ENCODE results near the gene TMEM201. TPM values are rescaled to one million over a fixed set of nuclear protein-coding genes. Genes with fewer than 3 reads are reported as not detected.
"Not testable (repeated sequence)": the region's sequence is repeated elsewhere in the genome, so short reads cannot be mapped to it uniquely, and the experiment has no call there.

The TMEM201 gene
- total RNA-seq, 1 donor from 2014 or later: 21.0 TPM

DNA sequence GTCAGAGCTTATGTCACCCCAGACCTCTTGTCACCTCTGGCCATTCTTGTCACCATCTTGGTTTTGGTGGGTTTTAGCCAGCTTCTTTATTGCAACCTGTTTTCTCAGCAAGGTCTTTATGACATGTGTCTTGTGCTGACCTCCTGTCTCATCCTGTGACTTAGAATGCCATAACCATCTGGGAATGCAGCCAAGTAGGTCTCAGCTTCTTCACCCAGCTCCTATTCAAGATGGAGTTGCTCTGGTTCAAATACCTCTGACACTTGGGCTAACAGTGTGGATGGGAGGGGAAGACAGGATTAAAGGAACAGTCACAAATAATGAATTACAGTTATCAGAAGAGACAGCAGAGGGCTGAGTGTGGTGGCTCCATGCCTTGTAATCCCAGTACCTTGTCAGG, 32.3 kb downstream of the TMEM201 start:
- no peak for DNase-seq (ENCODE audit: low spot score)

DNA sequence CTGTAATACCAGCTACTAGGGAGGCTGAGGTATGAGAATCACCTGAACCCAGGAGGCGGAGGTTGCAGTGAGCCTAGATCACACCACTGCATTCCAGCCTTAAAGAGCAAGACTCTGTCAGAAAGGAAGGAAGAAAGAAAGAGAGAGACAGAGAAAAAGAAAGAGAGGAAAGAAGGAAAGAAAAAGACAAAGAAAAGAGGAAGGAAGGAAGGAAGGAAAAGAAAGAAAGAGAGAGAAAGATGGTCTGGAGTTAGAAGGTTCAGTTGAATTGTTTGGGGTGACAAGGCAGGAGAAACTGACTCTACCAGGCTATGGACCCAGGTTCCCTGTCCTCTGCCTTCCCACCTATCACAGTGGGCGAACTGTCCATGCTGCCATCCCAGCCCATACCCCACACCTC, 35.4 kb downstream of the TMEM201 start:
- no peak for DNase-seq (ENCODE audit: low spot score)

DNA sequence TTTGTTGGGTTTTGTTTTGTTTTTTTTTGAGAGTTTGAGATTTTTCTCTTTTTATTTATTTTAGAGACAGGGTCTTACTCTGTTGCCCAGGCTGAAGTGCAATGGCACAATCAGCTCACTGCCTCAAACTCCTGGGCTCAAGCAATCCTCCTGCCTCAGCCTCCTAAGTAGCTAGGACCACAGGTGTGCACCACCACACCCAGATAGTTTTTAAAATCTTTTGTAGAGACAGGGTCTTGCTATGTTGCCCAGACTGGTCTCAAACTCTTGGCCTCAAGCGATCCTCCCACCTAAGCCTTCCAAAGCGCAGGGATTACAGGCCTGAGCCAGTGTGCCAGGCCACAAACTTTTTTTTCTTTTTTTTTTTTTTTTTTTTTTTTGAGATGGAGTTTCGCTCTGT, 36.3 kb downstream of the TMEM201 start:
- not testable (repeated sequence) for DNase-seq (ENCODE audit: low spot score)

DNA sequence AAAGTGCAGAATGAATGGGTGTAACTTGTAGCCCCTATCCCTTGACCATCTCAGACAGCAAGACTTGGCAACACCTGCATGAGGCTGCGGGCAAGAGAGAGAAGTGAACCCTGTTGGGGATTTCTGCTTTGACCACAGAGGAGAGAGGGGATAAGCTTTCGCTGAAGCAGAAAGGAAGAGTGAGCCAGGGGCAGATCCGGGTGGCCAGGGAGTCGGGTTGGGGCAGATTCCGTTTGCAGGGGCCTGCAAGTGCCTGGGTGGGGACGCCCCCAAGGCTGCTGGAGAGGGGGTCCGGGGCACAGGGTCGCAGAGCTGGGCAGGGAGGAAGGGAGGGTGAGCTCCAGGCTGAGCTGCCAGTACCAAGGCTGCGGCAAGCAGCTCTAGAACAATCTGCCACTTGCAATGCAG, 37.5 kb downstream of the TMEM201 start:
- no peak for DNase-seq (ENCODE audit: low spot score)

- no peak for DNase-seq (ENCODE audit: low spot score)
These were observed 40.1 kb downstream of the TMEM201 start for GRCh38 chr1:9628541-9629444.

- DNase-seq (ENCODE audit: low spot score): peak; percentile 69
These were observed 40.9 kb downstream of the TMEM201 start for GRCh38 chr1:9629445-9630201.

GRCh38 chr1:9630331-9631111, 41.8 kb downstream of the TMEM201 start:
- no peak for DNase-seq (ENCODE audit: low spot score)

- DNase-seq (ENCODE audit: low spot score): no peak
These were observed 42.9 kb downstream of the TMEM201 start for GRCh38 chr1:9631613-9632012.

DNA sequence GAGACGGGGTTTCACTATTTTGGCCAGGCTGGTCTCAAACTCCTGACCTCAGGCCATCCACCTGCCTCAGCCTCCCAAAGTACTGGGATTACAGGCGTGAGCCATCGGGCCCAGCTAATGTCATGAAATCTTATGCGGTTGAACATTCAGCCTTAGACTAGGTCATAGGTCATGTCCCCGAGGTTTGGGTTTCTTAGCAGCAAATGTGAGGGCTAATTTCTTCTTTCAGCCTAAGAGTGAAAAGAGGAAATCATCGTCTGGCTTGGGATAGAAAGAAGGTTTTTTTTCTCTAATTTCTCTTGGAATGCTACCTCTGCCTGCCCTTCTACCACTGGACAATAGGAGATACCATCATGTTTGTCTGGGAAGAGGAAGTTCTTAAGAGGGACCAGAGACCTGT, 44.8 kb downstream of the TMEM201 start:
- DNase-seq (ENCODE audit: low spot score): no peak

DNA sequence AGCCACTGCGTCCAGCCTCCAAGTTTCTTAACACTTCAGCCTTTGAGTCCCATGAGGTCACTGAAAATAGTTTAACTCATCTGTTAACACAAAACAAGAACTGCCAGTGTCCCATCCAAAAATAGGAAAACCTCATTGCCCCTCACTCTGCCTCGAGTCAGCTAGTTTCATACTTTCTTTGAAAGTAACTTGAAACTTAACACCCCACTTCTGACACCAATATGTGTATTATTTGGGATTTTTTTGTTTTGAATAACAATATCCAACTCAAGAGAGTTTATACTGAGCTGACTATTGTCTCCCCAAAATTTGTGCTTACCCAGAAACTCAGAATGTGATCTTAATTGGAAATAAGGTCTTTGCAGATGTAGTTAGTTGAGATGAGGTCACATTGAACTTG, 45.9 kb downstream of the TMEM201 start:
- DNase-seq (ENCODE audit: low spot score): no peak

DNA sequence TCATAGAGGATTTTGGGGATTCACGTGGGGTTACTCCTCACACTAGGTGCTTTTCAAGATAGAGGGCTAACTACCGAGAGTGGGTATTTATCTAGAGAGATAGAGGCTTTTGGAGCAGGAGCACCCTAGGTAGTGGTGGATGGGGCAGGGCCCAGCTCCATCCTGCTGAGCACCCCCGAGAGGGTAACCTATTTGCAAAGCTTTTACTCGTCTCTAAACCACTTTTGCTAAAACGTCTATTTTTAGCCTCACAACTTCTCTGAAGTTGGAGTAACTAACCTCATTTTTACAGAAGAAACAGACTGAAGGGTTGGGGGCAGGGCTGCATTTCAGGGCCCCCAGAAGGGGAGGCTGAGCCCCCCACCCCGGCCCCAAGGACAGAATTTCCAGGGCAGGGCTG, 50.5 kb downstream of the TMEM201 start:
- DNase-seq (ENCODE audit: low spot score): no peak

- no peak for DNase-seq (ENCODE audit: low spot score)
These were observed 54.9 kb downstream of the TMEM201 start for GRCh38 chr1:9643351-9644256.

DNA sequence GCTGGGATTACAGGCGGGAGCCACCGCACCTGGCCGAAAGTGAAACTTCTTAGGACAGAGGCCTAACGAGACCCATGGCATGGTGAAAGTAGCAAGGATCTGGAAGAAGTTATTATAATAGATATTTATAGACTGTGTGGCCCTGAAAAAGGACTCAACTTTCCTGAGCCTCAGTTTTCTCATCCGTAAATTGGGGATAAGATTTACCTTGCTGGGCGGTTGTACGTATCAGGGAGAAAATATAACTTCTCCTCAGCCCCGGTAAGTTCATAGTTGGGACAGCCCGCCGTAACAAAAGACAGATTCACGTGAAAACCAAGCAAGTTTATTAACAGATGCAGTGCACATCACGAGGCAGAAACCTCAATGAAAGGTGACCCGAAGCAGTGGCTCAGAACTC, 57.3 kb downstream of the TMEM201 start:
- no peak for DNase-seq (ENCODE audit: low spot score)

DNA sequence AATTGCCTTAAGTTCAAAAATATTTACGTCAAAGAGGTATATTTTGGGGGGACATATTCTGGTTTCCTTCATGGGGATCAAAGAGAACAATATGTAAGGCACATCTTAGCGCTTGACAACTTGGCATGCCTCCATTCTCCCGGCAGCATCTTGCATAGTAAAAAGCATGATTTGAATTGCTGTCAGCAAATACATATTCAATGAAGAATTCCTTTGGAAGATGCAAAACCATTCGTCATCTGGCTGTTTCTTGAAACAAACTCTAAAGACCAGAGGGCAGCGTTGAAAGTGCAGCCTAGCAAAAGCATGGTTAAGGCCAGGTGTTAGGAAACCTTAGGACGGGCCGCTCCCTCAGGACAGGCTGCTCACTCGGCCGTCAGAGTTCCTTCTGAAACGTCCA, 59.5 kb downstream of the TMEM201 start:
- DNase-seq (ENCODE audit: low spot score): no peak

GRCh38 chr1:9649769-9650168, 61.1 kb downstream of the TMEM201 start:
- DNase-seq (ENCODE audit: low spot score): no peak

- DNase-seq (ENCODE audit: low spot score): no peak
These were observed 62.5 kb downstream of the TMEM201 start for GRCh38 chr1:9651220-9651564.

DNA sequence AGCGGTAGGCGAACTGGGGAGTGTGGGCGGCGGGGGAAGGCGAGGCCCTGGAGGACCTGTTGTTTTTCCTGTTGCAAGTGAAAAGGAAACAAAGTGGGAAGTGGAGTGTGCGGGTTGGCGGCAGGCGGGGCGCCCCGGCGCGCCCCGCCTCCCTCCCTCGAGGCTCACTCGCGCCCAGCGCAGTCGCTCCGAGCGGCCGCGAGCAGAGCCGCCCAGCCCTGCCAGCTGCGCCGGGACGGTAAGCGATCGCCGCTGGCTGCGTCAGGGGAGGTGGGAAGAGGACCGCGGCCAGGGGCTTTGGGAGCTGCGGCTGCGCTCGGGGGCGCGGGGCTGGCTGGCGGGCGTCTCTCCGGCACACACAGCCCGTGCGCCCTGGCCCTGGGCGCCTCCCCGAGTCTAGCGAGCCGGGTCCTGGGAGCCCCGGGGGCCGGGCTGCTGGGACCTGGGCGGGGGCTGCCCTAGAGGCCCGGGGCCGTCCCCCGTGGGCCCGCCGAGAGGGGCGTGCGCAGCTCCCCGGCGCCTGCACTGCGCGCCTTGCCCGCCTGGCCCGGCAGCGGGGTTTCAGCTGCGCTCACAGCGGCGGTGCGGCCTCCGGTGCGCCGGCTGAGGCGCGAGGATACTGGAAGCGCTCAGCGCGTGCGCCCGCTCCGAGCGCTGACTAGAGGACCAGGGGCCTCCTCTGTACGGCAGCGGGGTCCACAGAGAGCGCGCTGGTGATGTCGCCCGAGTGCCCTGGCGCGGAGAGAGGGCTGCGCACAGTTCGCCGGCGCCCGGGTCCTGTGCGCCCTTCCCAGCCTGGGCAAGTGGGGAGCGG, 63.1 kb downstream of the TMEM201 start, which contains the start of gene PIK3CD:
TSS of gene PIK3CD (plus strand) at position 167 of the 814 bp plus-strand sequence. CDS start 58,725 bp downstream, outside the sequence.
- DNase-seq (ENCODE audit: low spot score): no peak

GRCh38 chr1:9652379-9653209, 63.9 kb downstream of the TMEM201 start:
- DNase-seq (ENCODE audit: low spot score): no peak

GRCh38 chr1:9653210-9653490, 64.4 kb downstream of the TMEM201 start:
- DNase-seq (ENCODE audit: low spot score): no peak

All from ureter (tissue), 1 donor.